CD4-positive, alpha-beta memory T cell (primary cell): ENCODE data around the gene CYP4Z1. TPM values are rescaled to one million over a fixed set of nuclear protein-coding genes. Genes with fewer than 3 reads are reported as not detected.
"Not testable (repeated sequence)": the region's sequence is repeated elsewhere in the genome, so short reads cannot be mapped to it uniquely, and the experiment has no call there.

ENCODE experiments used
- CTCF ChIA-PET: fragments of 350-600 bp; sonication (Branson Sonifier 250); formaldehyde crosslinking; loops from one replicate; lab custom pipeline; 2021; ENCODE audit warnings: inconsistent platforms; ENCODE audit not compliant: partially characterized antibody; lab: Charles Lee
- POLR2A ChIA-PET: fragments of 350-600 bp; sonication (Branson Sonifier 250); formaldehyde crosslinking; loops from one replicate; lab custom pipeline; 2021; ENCODE audit not compliant: partially characterized antibody; lab: Charles Lee
- DNase-seq, 5 donors: peaks; one replicate each; pipeline versions ENCODE4 v3.0.0 to v3.0.0-alpha.2; 2020 to 2022; ENCODE audit warnings: mixed read lengths in 1 of 5
- H3K27ac ChIP-seq: one replicate; pipeline ENCODE4 v1.7.0; 2013; ENCODE audit warnings: low read depth, low read length
- H3K27me3 ChIP-seq: 2 replicates; pipeline ENCODE4 v1.7.0; 2013; ENCODE audit warnings: mild to moderate bottlenecking, low read length, moderate library complexity; ENCODE audit not compliant: insufficient read depth
- H3K36me3 ChIP-seq: 2 replicates; pipeline ENCODE4 v1.7.0; 2013; ENCODE audit warnings: mild to moderate bottlenecking, low read length, moderate library complexity; ENCODE audit not compliant: insufficient read depth
- H3K4me1 ChIP-seq: 2 replicates; pipeline ENCODE4 v1.7.0; 2013; ENCODE audit warnings: mild to moderate bottlenecking, low read length, moderate library complexity; ENCODE audit not compliant: insufficient read depth
- H3K4me3 ChIP-seq, 2 donors: one replicate each; pipeline ENCODE4 v1.7.0; 2013; ENCODE audit warnings: low read length in 2 of 2, mild to moderate bottlenecking in 1 of 2
- H3K9me3 ChIP-seq, 2 donors: one replicate each; pipeline ENCODE4 v1.7.0; 2013; ENCODE audit warnings: low read length in 2 of 2, control low read depth in 1 of 2; ENCODE audit not compliant: control insufficient read depth in 1 of 2
- H3K27ac Mint-ChIP-seq, 7 donors: one replicate each; pipeline ENCODE4 v1.8.0; 2020 to 2021; ENCODE audit warnings: mixed read lengths in 7 of 7, mild to moderate bottlenecking in 6 of 7, inconsistent platforms in 3 of 7, moderate library complexity in 3 of 7
- H3K27me3 Mint-ChIP-seq, 2 donors: one replicate each; pipeline ENCODE4 v1.8.0; 2020 to 2021; ENCODE audit warnings: mixed read lengths in 2 of 2
- H3K36me3 Mint-ChIP-seq, 2 donors: one replicate each; pipeline ENCODE4 v1.8.0; 2020 to 2021; ENCODE audit warnings: mixed read lengths in 2 of 2, inconsistent platforms in 1 of 2, mild to moderate bottlenecking in 1 of 2
- H3K4me1 Mint-ChIP-seq, 4 donors: one replicate each; pipeline ENCODE4 v1.8.0; 2020 to 2021; ENCODE audit warnings: mixed read lengths in 4 of 4, mild to moderate bottlenecking in 1 of 4
- H3K4me3 Mint-ChIP-seq, 8 donors: one replicate each; pipeline ENCODE4 v1.8.0; 2020 to 2021; ENCODE audit warnings: mixed read lengths in 8 of 8, mild to moderate bottlenecking in 7 of 8, moderate library complexity in 6 of 8, inconsistent platforms in 3 of 8
- H3K9me3 Mint-ChIP-seq, 8 donors: one replicate each; pipeline ENCODE4 v1.8.0; 2020 to 2021; ENCODE audit warnings: mixed read lengths in 8 of 8, mild to moderate bottlenecking in 5 of 8, inconsistent platforms in 3 of 8, moderate library complexity in 1 of 8
- intact Hi-C: fragments of 100-400 bp; cut with micrococcal nuclease; formaldehyde crosslinking; loops from one replicate; pipeline ENCODE4 v1.15.1; 2023
- polyA plus RNA-seq, 2 donors: library from polyadenylated mRNA; unstranded; fragments of 300-500 nt; fragmentation: Illumina TruSeq; gene quantifications; one replicate each; pipeline ENCODE4 v1.2.3, GENCODE V29; 2021
- total RNA-seq, 2 experiments: library from RNA; stranded (reverse); gene quantifications; one replicate each; pipeline ENCODE4 v1.2.3, GENCODE V29; 2021

Gene CYP4Z1
- total and polyA plus RNA-seq, 4 experiments from 2014 or later: not detected

- H3K27me3 ChIP-seq, H3K9me3 ChIP-seq, POLR2A ChIA-PET, CTCF ChIA-PET, DNase-seq, H3K4me3 Mint-ChIP-seq, H3K4me1 Mint-ChIP-seq, H3K36me3 ChIP-seq, H3K36me3 Mint-ChIP-seq, H3K9me3 Mint-ChIP-seq, H3K4me3 ChIP-seq, H3K4me1 ChIP-seq, H3K27ac ChIP-seq, intact Hi-C loops: not testable (repeated sequence)
- Mint-ChIP-seq H3K27ac (peak overlapping the region in 1 of 7 donors; percentile 19), H3K27me3 (peaks cover 13 to 16% of the 10 kb centered on the region in 2 donors)
Measured at GRCh38 chr1:47128854-47129253, 61.8 kb downstream of the CYP4Z1 start.

- intact Hi-C loops, H3K4me3 ChIP-seq, H3K9me3 Mint-ChIP-seq, H3K4me3 Mint-ChIP-seq, H3K27ac ChIP-seq, H3K36me3 Mint-ChIP-seq, H3K27me3 ChIP-seq, H3K36me3 ChIP-seq, DNase-seq, H3K9me3 ChIP-seq, POLR2A ChIA-PET, H3K4me1 ChIP-seq, H3K27ac Mint-ChIP-seq, H3K4me1 Mint-ChIP-seq, CTCF ChIA-PET: not testable (repeated sequence)
- peaks cover 13 to 16% of the 10 kb centered on the region in 2 donors for H3K27me3 Mint-ChIP-seq
Measured at GRCh38 chr1:47129489-47130230, 62.6 kb downstream of the CYP4Z1 start.

- H3K36me3 ChIP-seq, H3K27me3 ChIP-seq, CTCF ChIA-PET, H3K9me3 ChIP-seq, H3K27ac Mint-ChIP-seq, H3K4me3 Mint-ChIP-seq, H3K27ac ChIP-seq, H3K4me1 Mint-ChIP-seq, H3K4me1 ChIP-seq, H3K9me3 Mint-ChIP-seq, DNase-seq, H3K4me3 ChIP-seq, intact Hi-C loops, POLR2A ChIA-PET, H3K36me3 Mint-ChIP-seq: not testable (repeated sequence)
- peaks cover 9 to 15% of the 10 kb centered on the region in 2 donors for H3K27me3 Mint-ChIP-seq
Measured at GRCh38 chr1:47132665-47133064, 65.6 kb downstream of the CYP4Z1 start.

GRCh38 chr1:47137198-47137597 lies 70.2 kb downstream of the CYP4Z1 start, which contains the start of gene CYP4A22:
Gene CYP4A22 (plus strand): TSS chr1:47137441. CDS start chr1:47137486, 45 bp downstream.
- POLR2A ChIA-PET: no interaction called here
- Histone ChIP-seq H3K4me3 (no peak within 1 kb of the TSS), H3K9me3 (no peaks in the 10 kb centered on the region), H3K27ac (no peak within 1 kb of the TSS), H3K36me3 (no peaks in the 10 kb centered on the region), H3K4me1 (no peaks in the 10 kb centered on the region), H3K27me3 (no peaks in the 10 kb centered on the region)
- Mint-ChIP-seq H3K9me3 (peaks cover 0 to 2% (median 0%) of the 10 kb centered on the region in 8 donors), H3K4me1 (no peaks in the 10 kb centered on the region), H3K27ac (no peak within 1 kb of the TSS), H3K27me3 (peaks cover 11 to 16% of the 10 kb centered on the region in 2 donors), H3K36me3 (no peaks in the 10 kb centered on the region), H3K4me3 (no peak within 1 kb of the TSS)
- intact Hi-C loops: no loop called here
- DNase-seq: no peak
- CTCF ChIA-PET: no interaction called here

DNA sequence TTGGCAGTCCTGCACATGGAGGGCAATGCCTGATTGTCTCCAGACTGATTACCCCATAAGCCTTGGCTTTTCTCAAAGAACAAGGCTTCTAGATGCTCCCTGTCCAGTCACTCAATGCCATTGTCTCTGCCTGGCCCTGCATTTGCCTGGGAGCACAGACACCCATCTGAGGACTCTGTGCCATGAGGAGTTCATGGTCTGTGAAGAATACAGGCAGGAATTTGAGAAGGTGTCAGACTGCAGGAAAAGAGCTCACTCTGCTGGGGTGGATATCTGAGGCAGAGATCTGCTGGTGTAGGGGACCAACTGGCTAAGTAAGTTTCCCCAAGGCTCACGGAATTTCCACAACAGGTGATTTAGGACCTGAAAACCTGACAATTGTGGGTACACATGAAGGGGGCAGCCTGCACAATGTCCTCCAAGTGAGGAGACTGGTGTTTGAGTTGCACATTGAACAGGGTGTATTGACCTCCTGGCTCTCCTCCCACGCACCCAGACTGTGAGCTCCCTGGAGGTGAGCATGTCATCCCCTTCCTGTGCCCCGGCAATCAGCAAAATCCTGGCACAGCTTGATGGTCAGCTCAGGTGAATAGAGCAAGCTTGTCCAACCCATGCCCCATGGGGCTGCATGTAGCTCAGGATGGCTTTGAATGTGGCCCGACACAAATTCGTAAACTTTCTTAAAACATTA lies 71.0 kb downstream of the CYP4Z1 start:
- POLR2A ChIA-PET: no interaction called here
- H3K9me3 Mint-ChIP-seq: peaks cover 0 to 2% (median 0%) of the 10 kb centered on the region in 8 donors
- Histone ChIP-seq H3K27ac (no peak overlapping the region), H3K27me3 (no peaks in the 10 kb centered on the region), H3K4me1 (no peaks in the 10 kb centered on the region), H3K36me3 (no peaks in the 10 kb centered on the region), H3K9me3 (no peaks in the 10 kb centered on the region), H3K4me3 (no peak overlapping the region)
- no peaks in the 10 kb centered on the region for H3K4me1 Mint-ChIP-seq
- peaks cover 8 to 13% of the 10 kb centered on the region in 2 donors for H3K27me3 Mint-ChIP-seq
- no peaks in the 10 kb centered on the region for H3K36me3 Mint-ChIP-seq
- DNase-seq: no peak
- CTCF ChIA-PET: no interaction called here
- no peak overlapping the region for H3K27ac Mint-ChIP-seq
- no peak overlapping the region for H3K4me3 Mint-ChIP-seq
- intact Hi-C loops: no loop called here

GRCh38 chr1:47140358-47140757 lies 73.3 kb downstream of the CYP4Z1 start:
- H3K4me3 Mint-ChIP-seq, H3K9me3 ChIP-seq, H3K4me3 ChIP-seq, CTCF ChIA-PET, intact Hi-C loops, H3K4me1 ChIP-seq, H3K36me3 ChIP-seq, POLR2A ChIA-PET, H3K9me3 Mint-ChIP-seq, H3K27me3 ChIP-seq, H3K27ac Mint-ChIP-seq, H3K27ac ChIP-seq, DNase-seq, H3K36me3 Mint-ChIP-seq, H3K4me1 Mint-ChIP-seq: not testable (repeated sequence)
- H3K27me3 Mint-ChIP-seq: peaks cover 9 to 13% of the 10 kb centered on the region in 2 donors

- intact Hi-C loops, H3K9me3 ChIP-seq, H3K36me3 ChIP-seq, H3K27ac ChIP-seq, H3K9me3 Mint-ChIP-seq, H3K36me3 Mint-ChIP-seq, H3K4me1 Mint-ChIP-seq, H3K27me3 ChIP-seq, DNase-seq, H3K27ac Mint-ChIP-seq, H3K4me3 ChIP-seq, H3K4me3 Mint-ChIP-seq, H3K4me1 ChIP-seq, POLR2A ChIA-PET, CTCF ChIA-PET: not testable (repeated sequence)
- peaks cover 10 to 20% of the 10 kb centered on the region in 2 donors for H3K27me3 Mint-ChIP-seq
Measured at GRCh38 chr1:47143654-47144053, 76.6 kb downstream of the CYP4Z1 start.
